OCI-M1 (cell line): ENCODE measurements around the gene TLN1.

ENCODE experiments used
- DNase-seq: peaks from one replicate; lab custom pipeline; 2025; lab: John Stamatoyannopoulos, UW

Gene TLN1

DNA sequence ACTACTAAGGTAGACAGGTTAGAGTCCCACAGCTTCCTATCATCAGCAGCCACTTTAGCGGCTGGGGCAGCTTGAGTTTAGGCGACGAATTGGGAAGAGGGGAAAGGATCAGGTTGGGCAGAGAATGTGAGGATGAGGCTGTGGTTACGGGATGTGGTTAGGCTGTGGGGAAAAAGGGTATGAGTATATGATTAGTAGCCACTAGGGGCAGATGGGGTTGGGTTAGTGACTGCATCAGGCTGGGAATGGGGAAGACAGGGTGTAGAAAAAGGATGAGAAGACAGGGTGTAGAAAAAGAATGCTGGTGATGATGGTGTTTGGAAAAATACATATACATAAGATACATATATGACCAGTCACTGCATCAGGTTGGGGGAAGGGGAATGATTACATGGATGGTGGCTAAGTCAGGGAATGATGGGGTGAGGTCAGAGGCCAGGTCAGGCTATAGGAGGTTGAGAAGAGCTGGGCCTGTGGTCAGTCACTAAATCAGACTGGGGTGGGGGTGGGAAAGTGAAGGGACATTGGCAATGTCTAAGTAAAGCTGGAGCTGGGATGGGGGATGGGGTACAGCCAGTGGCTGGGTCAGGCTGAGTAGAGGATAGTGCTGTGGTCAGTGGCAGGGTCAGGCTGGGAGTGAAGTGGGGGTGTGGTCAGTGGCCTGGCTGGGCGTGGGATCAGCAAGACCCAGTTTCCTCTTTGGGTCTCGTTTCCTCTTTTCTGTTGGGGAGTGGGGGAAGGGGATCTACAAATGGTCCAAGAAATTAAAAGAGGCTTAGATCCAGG, 2.1 kb downstream of the TLN1 start:
- DNase-seq: peak; percentile 93

DNA sequence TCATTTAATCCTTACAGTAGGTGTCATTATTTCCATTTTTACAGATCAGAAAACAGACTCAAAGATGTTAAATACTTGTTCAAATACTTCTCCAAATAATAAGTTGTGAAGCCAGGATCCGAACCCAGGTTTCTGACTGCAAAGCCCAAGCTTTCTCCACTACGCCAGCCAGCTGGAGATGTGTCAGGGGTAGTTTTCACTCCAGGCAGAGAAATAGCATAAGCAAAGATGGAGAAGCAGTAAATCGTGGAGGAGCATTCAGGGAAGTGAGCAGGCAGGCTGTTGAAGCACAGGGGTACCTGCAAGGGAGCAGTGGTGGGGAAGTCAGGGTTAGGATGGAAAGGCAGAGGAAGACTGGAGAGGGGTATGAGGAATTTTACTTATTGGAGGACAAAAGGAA, 2.9 kb downstream of the TLN1 start:
- peak; percentile 32 for DNase-seq

DNA sequence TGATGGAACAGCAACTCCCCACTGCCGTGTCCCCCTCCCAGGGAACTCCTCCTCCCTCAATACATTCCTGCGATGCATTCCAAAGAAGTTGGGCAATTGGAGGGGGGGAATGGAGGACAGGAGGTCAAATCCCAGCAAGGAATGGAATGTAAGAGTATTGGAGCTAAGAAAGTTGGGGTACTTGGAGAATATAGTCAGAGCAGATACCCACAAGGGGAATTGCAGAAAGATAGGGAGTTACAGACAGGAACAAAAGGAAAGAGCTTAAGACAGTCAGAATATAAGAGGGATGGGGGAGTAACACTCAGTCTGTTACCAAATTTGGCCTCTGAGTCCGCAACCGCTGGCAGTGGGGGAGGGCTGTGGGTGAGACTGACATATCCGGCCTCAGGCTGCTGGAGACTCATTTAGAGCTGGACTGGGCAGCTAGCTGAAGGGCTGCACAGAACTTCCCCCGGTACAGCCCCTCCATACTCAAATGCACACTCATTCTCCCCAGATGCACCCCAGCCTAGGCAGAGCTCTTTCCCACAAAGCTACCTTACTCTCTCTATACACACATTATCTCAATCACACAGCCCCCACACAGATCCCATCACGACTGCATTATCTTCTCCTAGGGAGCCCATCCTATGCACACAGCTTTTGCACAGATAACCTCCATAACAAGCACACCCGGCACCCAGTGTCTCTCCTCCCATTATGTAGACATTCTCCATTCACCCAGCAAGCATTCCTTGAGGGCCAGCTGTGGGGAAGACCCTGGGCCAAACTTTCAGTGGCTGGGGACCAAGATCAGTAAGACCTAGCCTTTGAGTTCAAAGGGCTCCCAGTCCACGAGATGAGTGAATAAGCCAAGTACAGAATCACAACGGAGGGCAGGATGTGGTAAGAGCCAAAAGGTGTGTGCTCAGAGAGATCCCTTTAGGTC, 3.7 kb downstream of the TLN1 start:
- DNase-seq: peak; percentile 93

DNA sequence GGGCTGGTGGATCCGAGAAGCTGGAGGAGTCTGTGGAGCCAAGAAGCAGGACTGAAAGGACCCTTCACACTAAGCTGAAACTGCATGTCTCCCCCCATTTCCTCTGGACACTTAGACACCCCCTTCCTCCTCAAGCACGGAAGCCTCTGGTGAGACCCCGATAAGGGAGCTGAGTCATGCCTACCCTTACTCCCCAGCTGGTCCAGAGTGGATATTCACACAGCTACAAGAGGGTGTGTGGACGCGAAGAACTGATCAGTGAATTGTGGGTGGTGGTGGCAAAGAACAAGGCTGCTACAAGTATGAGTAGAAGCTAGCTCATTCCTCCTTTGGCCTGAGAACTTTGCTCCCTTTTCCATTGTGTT, 4.3 kb downstream of the TLN1 start:
- peak; percentile 27 for DNase-seq

DNA sequence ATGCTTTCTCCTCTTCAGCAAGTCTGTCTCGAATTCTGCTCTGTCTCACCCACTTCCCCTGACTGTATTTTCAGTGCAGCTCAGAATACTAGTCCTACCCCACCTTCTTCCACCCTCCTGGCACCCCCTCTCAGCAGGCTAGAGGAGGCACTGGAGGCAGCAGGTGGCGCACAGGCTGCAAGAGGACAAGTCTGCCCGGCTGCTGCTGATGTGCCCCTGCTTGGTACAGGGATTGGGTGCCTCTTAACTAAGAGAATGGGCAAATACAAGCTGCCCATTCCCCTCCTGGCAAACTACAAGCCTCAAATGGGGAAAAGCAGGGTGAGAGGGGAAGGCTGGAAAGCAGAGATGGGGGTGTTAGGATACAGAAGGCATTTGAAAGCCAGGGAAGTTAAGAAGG, 5.1 kb downstream of the TLN1 start:
- peak; percentile 25 for DNase-seq

DNA sequence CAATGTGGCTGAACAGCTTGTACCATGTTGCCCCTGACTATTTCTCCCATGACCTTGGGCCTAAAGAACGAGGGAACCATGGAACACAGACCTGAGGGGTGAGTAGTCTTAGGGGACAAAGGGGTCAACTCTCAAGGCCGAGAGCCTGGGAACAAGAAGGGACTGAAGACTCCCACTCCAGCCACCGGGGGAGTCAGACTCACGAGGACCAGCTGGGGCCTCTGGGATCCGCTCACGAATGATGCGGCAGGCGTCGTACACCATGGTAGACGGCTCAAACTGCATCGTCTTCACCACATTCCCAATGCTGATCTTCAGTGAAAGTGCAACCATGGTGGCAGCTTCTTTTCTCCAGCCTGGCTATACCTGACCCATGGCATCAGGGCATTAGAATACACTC, 6.6 kb downstream of the TLN1 start:
- no peak for DNase-seq

DNA sequence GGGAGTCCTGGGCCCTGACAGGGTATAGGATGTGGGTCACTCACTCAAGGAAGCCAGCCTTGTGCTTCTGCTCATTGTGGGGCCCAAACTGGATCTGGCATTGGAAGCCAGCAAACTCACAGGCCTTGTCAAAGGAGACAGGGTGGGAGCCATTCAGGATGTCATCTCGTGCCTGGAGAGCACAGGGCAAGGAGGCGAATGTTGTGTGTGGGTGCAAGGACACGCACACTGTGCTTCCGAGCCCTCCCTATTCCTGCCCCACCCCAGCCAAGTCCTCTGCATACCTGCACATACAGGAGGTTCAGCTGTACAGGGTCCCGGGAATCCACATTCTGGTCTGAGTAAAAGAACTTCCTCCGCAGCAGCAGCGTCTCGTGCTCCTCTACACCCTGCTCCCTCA, 8.1 kb downstream of the TLN1 start:
- DNase-seq: no peak

DNA sequence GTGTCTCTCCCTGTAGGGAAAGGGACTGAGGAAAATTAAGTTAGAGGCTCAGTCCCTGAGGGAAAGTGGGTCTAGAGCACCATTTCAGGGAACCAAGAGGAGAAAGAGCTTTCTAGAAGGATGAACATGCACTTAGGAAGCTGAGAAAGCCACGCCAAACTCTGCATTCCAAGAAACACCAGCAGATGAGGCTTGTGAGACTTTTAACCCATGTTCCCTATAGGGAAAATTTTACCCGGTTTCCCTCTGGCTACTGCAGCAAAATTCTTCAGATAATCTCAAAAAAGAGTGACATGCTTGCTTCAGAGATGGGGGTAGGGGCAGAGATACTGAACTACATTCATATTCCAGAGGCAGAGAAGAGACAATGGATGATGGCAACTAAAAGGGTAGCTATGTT, 8.6 kb downstream of the TLN1 start:
- DNase-seq: no peak

DNA sequence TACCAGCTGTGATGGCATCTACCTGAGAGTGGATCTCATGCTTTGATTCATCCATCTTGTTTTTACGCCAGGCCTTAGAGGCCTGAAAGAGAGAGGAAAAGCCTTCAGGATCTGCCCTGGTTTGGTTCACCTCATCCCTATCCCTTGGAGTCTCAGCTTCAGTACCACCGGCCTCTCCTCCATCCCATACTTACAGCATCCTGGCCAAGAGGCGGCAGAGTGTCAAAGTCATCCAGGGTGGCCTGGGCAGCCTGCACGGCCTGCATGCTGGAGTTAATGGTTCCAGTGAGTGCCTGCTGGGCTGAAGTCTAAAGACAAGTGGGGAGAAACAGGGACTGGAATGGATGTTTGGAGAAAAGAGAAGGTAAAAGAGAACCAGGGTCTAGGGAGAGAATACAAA, 12.4 kb downstream of the TLN1 start:
- DNase-seq: no peak

DNA sequence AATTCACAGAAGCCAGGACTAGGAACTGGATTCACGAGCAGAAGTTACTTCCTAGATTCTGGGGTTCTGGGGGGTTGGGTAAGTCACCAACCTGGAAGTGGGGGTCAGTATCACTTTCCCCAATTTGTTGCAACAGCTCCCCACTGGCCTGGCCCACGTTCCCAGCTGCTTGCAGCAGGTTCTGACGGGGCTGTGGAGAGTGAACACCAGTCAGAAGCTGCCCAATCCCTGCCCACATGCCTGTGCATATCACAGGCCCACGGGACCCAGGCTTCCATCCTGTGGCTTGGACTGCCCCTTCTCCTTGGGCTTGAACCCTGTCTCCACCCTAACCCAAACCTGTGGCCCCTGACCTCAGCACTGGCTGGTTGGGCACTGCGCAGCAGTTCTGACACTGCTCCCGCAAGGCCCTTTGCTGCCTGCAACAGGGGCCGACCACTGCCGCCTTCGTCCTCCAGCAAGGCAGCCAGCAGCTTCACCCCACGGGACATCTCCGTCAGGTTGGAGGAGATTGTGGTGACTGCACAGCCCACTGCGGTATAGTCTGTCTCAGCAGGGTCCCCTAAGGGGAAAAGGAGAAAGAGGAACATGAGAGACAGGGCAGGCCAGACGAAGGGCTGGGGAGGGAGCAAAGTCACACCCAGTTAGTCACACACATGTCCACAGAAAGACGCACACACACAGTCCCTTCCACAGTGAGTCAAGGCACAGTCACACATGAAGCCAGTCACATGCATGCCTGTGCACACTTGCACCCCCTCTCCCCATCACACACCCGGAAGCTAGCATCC, 13.1 kb downstream of the TLN1 start:
- DNase-seq: no peak

DNA sequence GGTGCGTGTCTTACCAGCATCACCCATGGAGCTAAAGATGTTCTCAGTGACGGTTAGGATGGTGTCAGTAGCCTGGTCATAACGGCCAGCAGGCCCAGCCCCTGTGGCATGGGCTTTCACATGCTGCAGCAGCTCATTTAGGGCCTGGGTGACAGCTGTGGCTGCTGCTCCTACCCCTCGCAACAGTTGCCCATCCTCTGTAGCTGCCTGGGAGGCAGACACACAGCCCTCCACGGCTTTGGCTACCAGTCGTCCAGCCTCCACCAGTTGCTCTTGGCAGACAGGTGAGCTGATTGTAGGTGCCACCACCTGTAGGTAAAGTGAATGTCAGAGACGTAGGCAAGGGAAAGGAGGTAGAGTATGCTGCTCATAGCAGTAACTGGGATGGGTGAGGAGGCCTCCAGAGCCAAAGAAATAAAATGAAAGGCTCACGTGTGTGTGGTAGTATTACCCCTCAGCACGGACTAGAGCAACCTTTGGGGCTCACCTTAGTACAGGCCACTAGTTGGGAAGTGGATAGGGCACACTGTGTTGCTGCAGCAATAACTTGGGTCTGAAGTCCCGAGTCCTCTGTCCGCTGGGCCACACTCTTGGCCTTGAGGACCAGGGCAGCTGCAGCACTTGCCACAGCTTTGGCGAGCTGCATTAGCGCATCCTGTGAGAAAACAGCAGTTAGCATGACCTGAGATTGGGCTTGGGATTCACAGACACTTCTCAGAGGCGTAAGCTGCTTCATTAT, 14.7 kb downstream of the TLN1 start:
- no peak for DNase-seq

DNA sequence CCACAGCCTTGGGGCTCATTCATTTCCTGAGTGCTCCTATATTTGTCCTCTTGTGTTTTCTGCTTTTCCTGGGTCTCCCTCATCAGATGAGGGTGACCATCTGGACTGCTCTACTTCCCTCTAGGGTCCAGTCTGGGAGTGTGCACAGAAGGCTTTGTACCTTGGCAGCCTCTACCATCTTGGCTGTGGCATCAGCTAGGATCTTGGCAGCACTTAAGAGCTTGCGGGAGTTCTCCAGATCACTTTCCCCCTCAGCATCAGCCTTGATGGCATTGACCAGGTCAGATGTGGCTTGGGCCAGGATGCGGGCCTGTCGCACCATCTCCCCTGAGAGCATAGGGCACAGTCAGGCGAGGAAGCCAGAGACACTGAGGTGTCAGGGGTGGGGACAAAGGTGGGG, 15.8 kb downstream of the TLN1 start:
- no peak for DNase-seq

DNA sequence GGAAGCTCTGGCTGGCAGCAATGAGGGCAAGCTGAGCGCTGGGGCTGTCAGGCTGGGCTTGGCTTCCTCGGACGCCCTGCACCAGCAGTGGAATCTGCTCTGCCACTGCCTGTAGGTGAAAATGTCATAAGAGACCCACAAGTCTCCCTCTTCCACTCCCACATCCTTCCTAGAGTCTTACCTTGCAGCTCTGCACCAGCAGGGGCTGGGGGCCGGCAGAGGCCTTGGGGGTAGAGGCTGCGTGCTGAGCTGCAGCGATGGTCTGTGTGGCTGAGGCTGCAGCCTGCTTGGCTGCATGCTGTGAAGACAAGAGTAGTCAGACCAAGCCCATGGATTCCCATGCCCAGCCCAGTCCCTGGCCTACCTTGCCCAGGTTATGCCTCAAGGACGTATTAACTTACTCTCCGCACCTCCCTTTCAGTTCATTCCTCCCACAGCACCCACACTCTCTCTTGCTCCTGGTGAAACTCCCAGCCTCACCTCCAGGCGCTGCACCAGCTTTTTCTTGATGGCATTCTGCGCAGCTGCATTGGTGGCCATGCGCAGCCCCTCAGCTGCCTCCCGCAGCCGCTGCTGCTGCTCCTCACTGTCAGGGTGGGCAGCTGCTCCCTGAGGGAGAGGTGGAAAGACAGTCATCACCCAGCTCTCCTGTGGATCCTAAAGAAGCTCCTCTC, 17.3 kb downstream of the TLN1 start:
- no peak for DNase-seq

DNA sequence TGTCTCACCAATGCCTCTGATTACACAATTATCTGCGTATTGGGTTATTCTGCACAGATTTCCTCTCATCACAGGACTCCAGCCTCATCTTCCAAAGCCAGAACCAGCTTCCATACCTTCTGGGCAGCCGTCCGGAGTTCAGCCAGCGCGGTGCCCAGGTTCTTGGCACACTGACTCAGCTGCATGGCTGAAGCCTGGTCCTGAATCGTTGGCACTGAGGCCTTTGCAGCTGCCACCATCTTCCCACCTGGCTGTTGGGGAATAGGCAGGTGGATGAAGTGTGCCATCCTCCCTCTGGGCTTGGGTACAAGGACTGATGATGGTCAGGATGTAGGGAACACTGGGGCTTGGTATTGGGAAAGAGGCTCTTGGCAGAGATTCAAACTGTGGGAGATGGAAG, 17.9 kb downstream of the TLN1 start:
- no peak for DNase-seq

DNA sequence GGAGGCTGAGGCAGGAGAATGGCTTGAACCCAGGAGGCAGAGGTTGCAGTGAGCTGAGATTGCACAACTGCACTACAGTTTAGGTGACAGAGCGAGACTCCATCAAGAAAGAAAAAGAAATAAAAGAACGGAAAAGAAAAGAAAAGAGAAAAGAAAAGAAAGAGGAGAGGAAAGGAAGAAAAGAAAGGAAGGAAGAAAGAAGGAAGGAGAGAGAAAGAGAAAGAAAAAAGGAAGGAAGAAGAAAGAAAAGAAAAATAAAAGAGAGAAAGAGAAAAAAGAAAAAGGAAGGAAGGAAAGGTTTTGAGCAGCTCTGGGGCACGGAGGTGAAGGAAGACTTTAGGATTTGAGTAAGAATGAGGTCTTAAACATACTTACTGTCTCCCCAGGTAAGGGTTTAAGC, 18.4 kb downstream of the TLN1 start:
- DNase-seq: no peak

DNA sequence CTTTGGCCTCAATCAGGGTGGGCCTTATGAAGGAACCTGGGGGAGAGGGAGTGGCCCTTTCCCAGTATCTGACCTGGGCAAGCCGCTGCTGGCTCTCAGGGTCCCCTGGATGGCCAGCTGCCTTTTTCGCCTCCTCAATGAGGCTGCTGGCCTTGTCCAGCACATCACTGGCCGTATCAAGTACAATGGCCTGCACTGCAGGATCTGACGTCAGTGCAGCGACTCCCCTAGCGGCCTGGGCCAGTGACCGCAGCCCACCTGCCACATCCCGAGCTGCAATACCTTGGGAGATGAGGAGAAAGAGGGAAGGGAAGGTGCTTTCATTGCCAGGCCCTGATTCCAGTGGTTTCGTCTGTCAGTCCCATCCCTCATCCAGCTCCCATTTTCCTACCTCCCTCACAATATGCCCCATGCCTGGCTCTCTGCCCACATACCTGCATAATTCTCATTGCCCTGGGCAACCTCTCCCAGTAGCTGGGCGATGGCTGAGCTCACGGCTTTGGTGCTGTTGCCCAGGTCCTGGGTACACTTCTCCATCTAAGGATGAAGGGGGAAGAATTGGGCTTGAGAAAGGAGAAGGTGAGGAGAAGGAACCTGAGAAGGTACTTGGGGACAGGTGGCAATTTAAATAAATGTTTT, 19.1 kb downstream of the TLN1 start:
- DNase-seq: no peak

DNA sequence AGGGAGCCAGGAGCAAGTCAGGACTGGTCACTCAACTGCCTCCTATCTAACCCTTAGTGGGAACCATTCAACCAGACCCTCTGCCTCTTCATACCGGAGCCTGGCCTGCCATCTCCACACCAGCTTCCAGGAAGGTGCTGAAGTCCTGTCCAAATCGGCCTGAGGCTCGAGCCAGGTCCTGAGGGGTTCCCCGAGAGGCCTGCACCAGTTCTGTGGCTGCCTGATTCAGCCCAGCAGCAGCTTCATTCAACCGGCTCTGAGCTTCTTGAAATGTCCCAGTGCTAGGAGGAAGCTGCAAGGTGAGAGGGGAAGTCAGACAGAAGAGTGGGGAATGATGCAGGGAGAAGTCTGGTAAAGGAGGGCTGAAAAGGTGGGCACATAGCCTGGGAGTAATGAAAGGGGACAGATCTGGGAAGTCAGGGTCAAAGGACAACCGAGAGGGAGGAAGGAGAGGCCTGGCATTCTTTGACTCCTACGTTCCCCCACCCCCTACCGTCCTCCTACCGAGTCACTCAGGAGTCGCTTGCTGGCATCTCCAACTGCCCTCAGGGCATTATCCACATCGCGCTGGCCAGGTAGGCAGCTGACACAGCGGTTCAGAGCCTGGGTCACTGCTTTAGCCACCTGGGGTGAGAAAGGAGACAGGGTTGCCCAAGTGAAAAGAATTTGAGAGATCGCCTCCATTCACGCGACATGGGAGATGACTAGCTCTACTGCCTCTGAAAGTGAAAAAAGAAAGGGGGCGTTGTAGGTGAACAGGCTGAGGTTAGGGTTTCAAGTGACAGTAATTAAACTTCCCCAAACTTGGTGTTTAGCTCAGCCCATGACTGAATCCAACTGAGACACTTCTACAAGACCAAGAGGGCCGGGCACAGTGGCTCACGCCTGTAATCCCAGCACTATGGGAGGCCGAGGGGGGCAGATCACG, 20.2 kb downstream of the TLN1 start:
- no peak for DNase-seq

DNA sequence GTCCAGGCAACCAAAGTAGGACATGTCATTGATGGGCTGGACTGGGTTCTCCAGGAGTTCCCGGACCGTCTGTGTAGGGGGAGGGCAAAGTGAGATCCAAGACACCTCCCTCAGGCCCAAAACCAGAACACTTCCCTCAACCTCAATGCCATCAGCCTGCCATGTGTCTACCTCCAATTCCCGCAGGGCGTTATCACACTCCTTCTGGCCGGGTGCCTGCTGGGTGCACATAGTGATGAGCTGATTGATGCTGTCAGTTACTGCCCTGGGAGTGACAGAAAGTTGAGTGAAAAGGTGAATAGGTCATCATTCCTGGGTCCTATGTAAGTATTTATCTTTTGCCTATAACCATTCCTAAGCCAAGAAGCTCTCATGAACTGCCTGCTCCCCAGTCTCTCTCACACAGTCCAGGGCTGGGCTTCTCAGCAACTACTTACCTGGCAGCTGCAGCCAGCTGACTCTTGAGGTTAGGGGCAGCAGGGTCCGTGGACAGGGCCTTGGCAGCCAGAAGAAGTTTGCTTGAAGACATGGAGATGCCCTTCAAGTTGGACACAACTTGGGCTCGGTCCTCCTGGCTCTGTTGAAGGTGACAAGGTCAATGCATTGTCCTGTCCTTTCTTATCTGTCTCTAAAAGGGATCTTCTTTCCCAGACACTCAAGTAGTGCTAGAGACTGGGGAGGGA, 21.0 kb downstream of the TLN1 start:
- DNase-seq: no peak

DNA sequence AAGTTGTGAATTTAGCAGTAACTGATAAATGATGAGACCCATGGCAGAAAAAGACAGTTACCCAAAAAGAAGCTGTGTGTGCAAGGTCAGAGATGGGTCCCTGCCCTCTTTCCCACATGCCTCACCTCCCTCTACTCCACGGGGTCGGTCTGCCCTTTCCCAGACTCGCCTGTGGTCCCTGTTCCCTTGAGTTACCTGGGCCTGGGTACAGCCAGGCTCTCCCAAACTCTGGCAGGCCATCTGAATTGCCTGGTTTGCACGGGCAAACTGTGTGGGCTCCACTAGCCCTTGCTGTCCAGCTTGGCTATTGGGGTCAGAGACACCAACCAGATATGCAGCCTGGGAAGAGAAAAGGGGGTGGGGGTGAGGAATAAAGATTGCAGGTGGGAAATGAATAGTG, 23.8 kb downstream of the TLN1 start:
- no peak for DNase-seq
